HG02642 (cell line): Measurements from ENCODE around the gene ZNF385B.
"Not testable (repeated sequence)": the region's sequence is repeated elsewhere in the genome, so short reads cannot be mapped to it uniquely, and the experiment has no call there.

Experiments
- ATAC-seq: cut with Tn5 transposase; IDR thresholded peaks from one replicate; pipeline ENCODE4 v1.9.1; 2021; ENCODE audit warnings: mild to moderate bottlenecking; ENCODE audit not compliant: unreplicated experiment, poor library complexity

ZNF385B gene

DNA sequence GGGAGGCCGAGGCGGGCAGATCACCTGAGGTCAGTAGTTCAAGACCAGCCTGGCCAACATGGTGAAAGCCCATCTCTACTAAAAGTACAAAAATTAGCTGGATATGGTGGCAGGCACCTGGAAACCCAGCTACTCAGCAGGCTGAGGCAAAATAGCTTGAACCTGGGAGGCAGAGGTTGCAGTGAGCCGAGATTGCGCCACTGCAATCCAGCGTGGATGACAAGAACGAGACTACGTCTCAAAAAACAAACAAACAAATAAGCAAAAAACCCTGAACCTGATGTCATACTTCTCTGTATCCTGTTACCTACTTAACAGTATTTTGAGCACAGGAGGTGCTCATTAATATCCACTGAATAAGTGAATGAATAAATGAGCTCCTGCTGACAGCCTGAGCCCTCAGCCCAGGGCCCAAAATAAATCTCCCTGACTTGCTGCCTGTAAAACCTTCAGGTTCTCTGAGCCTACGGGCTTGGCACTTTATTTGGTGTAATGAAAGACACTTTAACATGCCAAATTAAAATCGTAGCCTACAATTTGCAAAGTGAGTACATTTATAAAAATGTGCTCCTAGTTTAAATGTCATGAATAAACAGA lies 215.1 kb downstream of the ZNF385B start:
- ATAC-seq: no peak

DNA sequence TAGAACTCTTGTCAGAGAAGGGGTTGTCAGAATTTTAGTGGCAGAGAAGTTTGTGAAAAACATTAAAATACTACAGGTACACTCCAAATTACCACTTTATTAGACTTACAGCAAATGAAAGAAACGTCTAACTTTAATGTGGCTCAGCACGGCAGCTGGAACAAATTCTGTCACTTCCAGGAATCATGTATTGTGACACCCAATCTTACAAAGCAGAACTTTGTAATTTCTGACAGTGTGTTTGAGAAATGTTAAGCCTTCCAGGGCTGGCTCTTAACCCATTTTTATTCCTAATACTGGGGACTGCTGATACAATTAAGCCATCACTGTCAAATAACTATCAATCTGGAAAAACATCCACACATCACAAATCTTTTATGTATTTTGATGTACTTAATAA lies 216.4 kb downstream of the ZNF385B start:
- no peak for ATAC-seq

DNA sequence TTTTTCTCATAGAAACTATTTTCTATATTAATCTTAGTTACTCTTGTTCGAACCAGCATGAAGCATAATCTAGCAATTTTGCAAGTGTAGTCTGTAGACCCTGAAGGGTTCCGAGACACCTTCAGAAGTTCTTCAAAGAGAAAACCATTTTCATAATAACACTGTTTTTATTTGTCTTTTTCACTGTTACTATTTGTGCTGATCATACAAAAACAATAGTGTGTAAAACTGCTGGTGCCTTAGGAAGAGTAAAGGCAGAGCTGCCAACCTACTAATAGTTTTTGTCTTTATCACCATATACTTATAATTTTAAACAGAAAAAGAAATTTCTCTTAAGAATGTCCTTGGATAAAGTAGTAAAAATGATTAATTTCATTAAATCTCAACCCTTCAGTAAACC lies 218.9 kb downstream of the ZNF385B start:
- ATAC-seq: no peak

DNA sequence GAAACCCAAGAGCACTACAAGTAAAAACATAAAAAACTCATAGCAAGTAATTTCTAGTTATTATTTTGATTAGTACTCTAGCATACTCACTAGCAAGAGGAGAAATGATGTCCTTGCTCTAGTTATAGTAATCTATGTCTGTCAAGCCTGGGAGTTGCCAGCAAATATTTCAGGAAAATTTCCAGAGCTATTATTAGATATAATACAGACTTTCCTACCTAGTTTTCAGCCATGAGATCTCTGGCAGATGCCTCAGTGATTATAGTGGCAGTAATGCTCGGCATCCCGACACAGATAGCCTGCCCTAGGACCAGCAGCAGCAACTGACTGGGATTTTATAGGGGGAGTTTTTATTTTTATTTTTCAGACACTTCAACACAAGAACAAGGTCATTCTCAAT lies 224.4 kb downstream of the ZNF385B start:
- ATAC-seq: no peak

DNA sequence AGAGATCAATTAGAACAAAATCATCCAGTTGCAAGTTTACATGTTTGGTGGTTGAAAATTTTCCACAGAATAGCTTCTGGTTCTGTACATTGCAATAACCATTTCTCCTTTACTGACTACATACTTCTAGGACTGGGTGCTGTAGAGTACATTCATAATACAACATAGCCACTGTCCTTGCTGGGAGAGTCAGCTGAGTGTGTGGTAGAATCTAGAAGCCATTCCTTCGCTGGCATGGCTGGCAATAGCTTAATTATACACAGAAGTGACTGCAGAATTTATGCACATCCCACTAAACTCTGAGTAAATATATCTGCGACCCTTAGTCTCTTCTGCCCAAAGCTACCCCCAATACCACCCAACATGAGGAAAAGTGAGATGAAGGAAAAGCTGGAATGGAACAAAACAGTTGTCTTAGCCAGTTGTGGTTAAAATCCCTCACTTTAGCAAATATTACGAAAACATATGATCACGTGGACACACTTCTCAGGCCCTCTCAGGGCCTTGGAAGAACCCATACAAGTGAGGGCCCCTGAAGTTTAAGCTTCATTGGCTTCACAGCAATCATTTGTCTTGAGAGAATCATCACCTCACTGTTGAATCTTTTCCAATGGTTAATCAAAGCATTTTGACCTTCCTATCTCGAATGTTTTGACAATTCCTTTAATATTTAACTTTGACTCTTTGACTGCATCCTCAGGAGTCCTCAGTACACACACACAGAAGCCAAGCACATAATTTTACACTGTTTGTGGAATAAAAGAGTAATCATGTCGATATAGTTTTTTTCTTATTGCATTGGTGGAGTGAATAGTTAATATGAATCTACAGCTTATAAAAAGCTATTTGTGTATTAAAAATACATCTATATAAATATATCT lies 225.1 kb downstream of the ZNF385B start:
- no peak for ATAC-seq

DNA sequence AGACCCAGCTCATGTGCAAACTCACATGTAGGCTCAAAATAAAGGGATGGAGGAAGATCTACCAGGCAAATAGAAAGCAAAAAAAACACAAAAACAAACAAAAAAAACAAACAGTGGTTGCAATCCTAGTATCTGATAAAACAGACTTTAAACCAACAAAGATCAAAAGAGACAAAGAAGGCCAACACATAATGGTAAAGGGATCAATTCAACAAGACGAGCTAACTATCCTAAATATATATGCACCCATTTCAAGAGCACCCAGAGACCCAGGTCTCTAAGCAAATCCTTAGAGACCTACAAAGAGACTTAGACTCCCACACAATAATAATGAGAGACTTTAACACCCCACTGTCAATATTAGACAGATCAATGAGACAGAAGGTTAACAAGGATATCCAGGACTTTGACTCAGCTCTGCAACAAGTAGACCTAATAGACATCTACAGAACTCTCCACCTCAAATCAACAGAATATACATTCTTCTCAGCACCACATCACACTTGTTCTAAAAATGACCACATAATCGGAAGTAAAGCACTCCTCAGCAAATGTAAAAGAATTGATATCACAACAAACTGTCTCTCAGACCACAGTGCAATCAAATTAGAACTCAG lies 229.5 kb downstream of the ZNF385B start:
- not testable (repeated sequence) for ATAC-seq

DNA sequence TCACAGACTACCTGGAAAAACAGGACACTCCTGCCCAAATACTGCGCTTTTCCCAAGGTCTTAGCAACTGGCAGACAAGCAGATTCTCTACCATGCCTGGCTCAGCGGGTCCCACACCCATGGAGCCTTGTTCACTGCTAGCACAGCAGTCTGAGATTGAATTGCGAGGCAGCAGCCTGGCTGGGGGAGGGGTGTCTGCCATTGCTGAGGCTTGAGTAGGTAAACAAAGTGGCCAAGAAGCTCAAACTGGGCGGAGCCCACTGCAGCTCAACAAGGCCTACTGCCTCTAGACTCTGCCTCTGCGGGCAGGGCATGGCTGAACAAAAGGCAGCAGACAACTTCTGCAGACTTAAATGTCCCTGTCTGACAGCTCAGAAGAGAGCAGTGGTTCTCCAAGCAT lies 231.6 kb downstream of the ZNF385B start:
- not testable (repeated sequence) for ATAC-seq

DNA sequence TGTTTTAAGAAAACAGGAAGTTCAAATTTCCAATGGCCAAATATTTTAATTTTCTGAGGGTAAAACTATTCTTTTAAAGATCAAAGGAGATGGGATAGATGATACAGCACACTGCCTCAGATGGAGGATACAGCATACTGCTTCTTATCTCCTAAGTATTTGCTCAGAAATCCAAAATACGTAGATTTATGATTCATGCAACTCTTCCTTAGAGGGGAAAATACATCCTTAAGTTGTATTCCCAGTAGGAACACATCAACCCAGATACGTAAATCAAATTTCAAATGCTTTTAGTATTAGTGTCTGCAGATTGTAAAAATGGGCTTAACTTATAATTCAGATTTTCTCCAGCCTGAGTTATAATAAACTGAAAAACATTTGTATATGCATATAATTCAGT lies 235.2 kb downstream of the ZNF385B start:
- no peak for ATAC-seq

DNA sequence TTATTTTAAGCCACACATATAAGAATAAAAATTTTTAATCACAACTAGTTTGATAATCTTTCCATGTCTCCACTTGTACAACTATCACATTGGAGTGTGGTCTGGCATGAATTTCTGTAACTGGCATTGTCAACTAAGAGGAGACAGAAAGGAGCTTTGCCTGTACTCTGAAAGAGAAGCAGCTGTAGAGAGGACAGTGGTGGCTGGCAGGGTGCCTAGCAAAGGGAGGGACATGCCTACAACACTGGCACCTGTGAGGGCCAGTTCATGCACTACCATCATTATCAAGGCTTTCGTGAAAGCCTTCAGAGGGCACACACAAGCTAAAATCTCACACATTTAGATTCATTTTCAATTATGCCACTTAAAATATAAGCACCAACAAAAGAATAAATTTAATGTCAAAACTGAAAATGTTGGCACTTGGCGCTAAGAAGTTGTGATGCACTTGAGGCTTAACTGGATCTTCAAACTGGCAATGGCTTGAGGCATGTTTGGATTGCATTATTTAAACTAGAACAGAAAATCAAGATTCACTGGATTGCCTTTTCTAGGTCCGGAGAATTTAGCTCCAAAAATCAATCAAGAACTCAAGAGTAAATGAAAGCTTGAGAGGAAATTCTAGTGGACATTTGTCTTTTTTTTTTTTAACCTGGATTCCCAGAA lies 238.6 kb downstream of the ZNF385B start:
- ATAC-seq: no peak

DNA sequence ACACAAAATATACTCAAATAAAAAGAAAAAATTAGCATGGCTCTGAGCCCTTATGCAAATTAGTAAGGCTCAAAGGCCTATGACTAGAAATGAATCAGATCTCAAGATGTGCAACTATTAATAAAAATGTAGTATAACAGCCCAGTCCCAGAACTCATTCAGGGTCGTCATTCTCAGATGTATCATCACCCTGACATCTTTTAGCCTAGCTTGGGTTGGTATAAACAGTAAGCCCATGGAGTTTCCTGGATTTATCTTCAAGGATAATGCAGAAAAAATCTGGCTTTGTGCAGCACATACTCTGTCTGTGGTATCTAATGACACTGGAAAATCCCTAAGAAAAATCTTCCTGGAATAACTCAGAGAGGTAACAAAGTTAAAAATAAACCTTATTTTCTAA lies 239.3 kb downstream of the ZNF385B start:
- no peak for ATAC-seq

DNA sequence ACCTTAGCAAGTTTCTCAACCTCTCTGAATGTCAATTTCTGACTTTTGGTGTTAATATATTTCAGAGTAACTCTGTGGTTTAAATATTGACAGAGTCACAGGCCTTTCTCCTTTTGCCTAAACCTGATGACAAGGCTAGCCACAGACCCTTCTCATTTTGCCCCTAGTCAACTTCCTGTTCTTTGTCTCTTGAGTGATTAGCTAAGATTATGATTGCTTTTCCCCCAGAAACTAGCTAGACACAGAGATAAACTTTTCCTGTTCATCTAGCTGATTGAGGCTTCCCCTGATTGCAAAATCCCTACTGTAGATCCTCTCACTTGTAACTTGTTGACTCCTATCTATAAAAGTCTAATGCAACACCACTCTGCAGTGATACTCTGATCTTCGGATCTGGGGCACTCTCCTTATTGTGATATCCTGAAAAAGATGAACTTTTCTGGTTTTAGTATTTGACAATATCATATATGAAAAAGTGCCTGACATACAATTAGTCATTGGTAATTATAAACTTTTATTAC lies 241.4 kb downstream of the ZNF385B start:
- no peak for ATAC-seq

DNA sequence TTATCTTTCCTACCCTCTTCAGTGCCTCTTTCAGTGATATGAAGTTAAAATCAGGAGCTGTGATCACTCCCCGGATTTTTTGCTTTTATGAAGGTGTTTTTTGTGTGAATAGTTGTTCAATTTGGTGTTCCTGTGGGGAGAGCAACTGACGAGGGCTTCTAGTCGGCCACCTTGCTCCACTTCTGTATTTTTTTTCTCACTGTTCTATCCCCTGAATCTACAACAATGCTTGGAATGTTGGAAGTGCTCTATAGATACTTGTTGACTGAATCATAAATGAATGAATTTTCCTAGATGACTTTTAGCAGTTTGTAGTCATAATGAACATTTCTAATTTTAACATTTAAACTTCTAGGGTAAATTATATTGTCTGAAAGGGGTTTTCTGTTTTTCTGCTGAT lies 247.3 kb downstream of the ZNF385B start:
- no peak for ATAC-seq

DNA sequence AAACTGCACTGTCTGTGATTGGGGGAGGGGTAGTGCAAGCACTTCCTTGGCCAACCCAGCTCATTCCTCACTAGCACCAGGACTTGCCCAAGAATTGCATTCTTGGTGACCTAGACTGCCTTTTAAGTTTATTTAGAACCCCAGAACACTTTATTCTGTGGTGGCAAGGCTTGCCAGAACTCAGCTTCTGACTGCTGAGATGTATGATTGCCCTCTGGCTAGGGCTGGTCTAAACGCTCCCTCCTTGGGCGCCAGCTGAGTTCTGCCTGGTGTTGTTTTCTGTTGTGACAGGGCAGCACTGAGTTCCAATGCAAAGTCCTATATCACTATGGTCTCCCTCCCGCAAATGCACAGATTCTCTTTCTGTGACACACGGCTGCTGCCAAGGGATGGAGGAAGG lies 247.7 kb downstream of the ZNF385B start:
- no peak for ATAC-seq

DNA sequence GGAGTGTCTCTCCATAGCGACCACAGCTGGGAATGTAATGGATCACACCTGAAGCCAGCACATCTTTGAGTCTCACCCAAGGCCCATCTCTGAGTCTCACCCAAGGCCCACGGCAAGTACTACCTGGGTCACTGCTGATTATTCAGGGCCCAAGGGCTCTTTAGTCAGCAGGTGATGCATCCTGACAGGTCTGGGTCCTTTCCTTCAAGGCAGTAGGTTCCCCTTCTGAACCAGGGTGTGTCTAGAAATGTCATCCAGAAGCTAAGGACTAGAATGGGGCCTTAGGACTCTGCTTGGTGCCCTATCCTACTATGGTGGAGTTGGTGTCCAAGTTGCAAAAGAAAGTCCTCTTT lies 248.1 kb downstream of the ZNF385B start:
- no peak for ATAC-seq

DNA sequence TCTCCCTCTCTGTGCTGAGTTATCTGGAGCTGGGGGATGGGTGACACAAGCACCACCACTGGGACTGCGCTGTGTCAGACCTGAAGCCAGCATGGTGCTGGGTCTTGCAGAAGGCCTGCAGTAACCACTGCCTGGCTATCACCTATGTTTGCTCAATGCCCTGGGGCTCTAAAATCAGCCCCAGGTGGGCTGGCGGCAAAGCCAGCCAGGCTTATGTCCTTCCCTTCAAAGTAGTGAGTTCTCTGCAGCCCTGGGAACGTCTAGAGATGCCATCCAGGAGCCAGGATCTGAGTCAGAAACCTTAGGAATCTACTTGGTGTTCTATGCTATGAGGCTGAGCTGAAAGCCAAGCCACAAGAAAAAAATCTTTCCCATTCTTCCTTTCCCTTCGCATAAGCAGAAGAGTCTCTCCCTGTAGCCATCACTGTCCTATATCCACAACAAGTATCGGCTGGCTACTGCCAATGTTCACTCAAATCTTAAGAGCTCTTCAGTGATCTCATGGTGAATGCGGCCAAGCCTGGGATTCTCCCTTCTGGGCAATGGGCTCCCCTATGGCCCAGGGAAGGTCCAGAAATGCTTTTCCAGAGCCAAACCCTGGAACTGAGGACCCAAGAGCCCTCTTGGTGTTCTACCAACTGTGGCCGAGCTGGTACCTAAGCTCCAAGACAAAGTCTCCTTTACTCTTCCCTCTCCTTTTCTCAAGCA lies 248.7 kb downstream of the ZNF385B start:
- no peak for ATAC-seq

DNA sequence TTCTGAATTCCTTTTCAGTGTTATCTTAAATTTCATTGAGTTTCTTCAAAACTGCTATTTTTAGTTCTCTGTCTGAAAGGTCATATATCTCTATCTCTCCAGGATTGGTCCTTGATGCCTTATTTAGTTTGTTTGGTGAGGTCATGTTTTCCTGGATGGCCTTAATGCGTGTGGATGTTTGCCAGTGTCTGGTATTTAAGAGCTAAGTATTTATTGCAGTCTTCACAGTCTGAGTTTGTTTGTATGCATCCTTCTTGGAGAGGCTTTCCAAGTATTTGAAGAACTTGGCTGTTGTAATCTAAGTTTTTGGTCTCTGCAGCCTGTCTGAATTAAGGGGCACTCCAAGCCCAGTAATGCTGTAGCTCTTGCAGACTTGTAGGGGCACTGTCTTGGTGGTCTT lies 249.3 kb downstream of the ZNF385B start:
- ATAC-seq: no peak

DNA sequence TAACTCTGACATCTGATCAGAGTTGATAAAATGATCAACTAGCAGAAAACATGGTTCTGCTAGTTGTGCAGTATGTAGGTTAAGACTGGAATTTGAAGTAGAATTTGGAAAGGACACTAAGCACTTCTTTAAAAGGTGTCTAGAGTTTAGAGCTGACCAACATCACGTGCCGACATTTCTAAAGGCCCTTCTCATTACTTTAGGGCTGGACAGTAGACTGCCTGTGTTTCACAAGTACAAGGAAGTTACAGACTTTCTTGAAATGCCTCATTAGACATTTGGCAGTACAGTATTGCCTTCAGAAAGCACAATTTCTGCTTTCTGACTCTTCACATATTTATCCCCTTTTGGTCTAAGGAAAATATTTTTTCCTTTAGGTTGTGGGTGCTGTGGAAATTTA lies 255.3 kb downstream of the ZNF385B start:
- no peak for ATAC-seq

DNA sequence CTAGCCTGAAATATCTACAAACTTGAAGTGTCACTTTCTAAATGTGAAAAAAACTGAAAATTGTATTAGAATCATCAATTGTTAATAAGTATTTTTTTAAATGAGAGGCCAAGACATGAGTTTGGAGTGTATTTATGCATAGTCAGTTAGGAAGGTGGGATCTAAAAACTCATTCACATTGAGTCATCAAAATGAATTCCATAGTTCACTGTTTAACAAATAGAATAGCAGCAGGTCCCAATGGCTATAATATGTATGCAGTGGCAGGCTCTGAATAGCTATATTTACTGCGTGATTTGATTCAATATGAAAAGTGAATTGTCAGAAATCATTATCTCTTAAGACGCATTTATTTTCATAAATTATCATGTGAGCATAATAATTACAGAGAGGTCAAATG lies 256.1 kb downstream of the ZNF385B start:
- no peak for ATAC-seq

DNA sequence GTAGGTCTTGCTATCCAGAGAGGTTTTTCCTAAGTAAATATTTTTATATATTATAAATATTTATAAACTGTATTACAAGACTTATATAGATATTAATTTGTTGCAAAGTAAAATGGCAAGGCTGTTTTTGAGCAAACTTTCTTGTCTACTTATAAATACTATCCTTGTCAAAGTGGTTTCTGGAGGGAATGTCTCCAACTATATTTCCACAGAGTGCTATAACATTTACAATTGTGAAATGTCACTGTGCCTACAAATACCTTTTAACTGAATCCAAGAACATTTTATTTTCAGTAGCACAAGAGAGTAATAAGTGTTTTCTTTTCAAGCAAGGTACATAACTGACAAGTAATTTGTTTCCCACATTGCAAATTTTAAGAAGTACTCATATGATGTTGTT lies 256.8 kb downstream of the ZNF385B start:
- no peak for ATAC-seq

DNA sequence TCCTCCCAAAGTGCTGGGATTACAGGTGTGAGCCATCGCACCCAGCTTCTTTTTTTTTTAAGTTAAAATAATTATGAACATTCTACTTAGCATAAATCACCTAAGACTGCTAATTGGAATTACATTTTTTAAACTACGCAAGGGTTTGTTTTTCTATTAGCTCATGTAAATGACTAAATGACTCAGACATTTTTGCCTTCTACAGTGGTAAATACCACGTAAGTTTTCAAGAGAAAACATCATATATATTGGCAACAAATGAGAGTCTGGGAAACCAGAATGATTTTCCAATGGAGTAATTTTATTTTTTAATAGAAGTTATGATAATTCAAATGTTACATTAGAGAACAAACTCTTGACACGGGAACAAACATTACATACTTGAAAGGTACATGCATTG lies 259.0 kb downstream of the ZNF385B start:
- no peak for ATAC-seq
